ENCODE results near the gene POC1A. TPM values are rescaled to one million over a fixed set of nuclear protein-coding genes. Genes with fewer than 3 reads are reported as not detected.

POC1A gene
- total and polyA plus RNA-seq, 2 experiments from 2014 or later, result 19.1 to 26.7 TPM

DNA sequence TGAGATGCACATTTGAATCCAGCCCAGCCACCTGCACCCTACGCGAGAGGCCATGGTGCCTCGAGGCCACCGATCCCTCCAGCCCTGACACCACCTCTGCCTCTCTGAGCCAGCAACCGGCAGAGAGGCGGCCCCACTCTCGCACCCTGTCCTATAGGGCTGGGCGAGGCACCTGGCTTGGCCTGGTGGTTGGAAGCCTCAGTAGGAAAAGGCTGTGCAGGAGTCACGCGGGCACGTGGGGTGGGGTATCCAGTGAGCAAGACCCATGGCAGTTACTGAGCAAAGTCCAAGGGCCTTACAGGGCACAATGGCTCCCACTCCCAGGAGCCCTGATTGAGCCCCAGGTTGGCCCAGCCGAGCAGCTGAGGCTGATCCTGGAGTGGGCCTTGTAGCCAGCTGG, 85.5 kb downstream of the POC1A start:
- Mint-ChIP-seq H3K36me3 (ENCODE audit: low read depth) (peaks cover 3% of the 10 kb centered on the region; the same call in 2 of the 3 replicates), H3K9me3 (no peaks in the 10 kb centered on the region), H3K4me1 (no peaks in the 10 kb centered on the region), H3K27ac (no peak overlapping the region), H3K27me3 (ENCODE audit: insufficient read depth, low read depth, poor library complexity) (peaks cover 12% of the 10 kb centered on the region), H3K4me3 (no peak overlapping the region)
- Histone ChIP-seq H4K20me1 (replicated peaks; ENCODE audit: insufficient read depth) (no peaks in the 10 kb centered on the region), H3K4me3 (no peak overlapping the region), H2AFZ (no peak overlapping the region), H3K9me2 (ENCODE audit: insufficient read depth) (no peaks in the 10 kb centered on the region), H3K27me3 (ENCODE audit: insufficient read depth) (no peaks in the 10 kb centered on the region), H3K79me2 (replicated peaks; ENCODE audit: insufficient read depth) (no peaks in the 10 kb centered on the region), H3F3A (replicated peaks; ENCODE audit: low read depth) (no peaks in the 10 kb centered on the region), H3K4me2 (no peak overlapping the region), H3K36me3 (ENCODE audit: insufficient read depth) (no peaks in the 10 kb centered on the region; the same call in 1 of the 2 replicates), H3K27ac (ENCODE audit: low read depth) (no peak overlapping the region), H3K4me1 (ENCODE audit: insufficient read depth) (no peaks in the 10 kb centered on the region)
- TF ChIP-seq, protein P1, sequence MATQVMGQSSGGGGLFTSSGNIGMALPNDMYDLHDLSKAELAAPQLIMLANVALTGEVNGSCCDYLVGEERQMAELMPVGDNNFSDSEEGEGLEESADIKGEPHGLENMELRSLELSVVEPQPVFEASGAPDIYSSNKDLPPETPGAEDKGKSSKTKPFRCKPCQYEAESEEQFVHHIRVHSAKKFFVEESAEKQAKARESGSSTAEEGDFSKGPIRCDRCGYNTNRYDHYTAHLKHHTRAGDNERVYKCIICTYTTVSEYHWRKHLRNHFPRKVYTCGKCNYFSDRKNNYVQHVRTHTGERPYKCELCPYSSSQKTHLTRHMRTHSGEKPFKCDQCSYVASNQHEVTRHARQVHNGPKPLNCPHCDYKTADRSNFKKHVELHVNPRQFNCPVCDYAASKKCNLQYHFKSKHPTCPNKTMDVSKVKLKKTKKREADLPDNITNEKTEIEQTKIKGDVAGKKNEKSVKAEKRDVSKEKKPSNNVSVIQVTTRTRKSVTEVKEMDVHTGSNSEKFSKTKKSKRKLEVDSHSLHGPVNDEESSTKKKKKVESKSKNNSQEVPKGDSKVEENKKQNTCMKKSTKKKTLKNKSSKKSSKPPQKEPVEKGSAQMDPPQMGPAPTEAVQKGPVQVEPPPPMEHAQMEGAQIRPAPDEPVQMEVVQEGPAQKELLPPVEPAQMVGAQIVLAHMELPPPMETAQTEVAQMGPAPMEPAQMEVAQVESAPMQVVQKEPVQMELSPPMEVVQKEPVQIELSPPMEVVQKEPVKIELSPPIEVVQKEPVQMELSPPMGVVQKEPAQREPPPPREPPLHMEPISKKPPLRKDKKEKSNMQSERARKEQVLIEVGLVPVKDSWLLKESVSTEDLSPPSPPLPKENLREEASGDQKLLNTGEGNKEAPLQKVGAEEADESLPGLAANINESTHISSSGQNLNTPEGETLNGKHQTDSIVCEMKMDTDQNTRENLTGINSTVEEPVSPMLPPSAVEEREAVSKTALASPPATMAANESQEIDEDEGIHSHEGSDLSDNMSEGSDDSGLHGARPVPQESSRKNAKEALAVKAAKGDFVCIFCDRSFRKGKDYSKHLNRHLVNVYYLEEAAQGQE (IDR thresholded peaks at IDR 0.05; ENCODE audit: unreplicated experiment), result no peak
- TF ChIP-seq STAT1 (IDR thresholded peaks at IDR 0.05; ENCODE audit: unreplicated experiment), result no peak
- TF ChIP-seq CREB1 (CRISPR knock-in tag; IDR thresholded peaks at IDR 0.05; ENCODE audit: low read depth), result no peak
- TF ChIP-seq POLR2AphosphoS5 (IDR thresholded peaks at IDR 0.05; ENCODE audit: low read depth), result no peak
- TF ChIP-seq JUNB (IDR thresholded peaks at IDR 0.05; ENCODE audit: unreplicated experiment), result no peak
- no peak for TF ChIP-seq EZH2 (IDR thresholded peaks at IDR 0.05; ENCODE audit: low read depth, unreplicated experiment)
- TF ChIP-seq ZNF331 (CRISPR knock-in tag; IDR thresholded peaks at IDR 0.05; ENCODE audit: low read depth), result no peak
- no peak for TF ChIP-seq ZNF114 (CRISPR knock-in tag; IDR thresholded peaks at IDR 0.05)
- no peak for TF ChIP-seq NANOG (IDR thresholded peaks at IDR 0.05; ENCODE audit: borderline replicate concordance)
- TF ChIP-seq, protein P2, sequence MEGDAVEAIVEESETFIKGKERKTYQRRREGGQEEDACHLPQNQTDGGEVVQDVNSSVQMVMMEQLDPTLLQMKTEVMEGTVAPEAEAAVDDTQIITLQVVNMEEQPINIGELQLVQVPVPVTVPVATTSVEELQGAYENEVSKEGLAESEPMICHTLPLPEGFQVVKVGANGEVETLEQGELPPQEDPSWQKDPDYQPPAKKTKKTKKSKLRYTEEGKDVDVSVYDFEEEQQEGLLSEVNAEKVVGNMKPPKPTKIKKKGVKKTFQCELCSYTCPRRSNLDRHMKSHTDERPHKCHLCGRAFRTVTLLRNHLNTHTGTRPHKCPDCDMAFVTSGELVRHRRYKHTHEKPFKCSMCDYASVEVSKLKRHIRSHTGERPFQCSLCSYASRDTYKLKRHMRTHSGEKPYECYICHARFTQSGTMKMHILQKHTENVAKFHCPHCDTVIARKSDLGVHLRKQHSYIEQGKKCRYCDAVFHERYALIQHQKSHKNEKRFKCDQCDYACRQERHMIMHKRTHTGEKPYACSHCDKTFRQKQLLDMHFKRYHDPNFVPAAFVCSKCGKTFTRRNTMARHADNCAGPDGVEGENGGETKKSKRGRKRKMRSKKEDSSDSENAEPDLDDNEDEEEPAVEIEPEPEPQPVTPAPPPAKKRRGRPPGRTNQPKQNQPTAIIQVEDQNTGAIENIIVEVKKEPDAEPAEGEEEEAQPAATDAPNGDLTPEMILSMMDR (conservative IDR thresholded peaks at IDR 0.05; ENCODE audit: low read depth in 2 of 2), result no peak
- TF ChIP-seq, protein P3, sequence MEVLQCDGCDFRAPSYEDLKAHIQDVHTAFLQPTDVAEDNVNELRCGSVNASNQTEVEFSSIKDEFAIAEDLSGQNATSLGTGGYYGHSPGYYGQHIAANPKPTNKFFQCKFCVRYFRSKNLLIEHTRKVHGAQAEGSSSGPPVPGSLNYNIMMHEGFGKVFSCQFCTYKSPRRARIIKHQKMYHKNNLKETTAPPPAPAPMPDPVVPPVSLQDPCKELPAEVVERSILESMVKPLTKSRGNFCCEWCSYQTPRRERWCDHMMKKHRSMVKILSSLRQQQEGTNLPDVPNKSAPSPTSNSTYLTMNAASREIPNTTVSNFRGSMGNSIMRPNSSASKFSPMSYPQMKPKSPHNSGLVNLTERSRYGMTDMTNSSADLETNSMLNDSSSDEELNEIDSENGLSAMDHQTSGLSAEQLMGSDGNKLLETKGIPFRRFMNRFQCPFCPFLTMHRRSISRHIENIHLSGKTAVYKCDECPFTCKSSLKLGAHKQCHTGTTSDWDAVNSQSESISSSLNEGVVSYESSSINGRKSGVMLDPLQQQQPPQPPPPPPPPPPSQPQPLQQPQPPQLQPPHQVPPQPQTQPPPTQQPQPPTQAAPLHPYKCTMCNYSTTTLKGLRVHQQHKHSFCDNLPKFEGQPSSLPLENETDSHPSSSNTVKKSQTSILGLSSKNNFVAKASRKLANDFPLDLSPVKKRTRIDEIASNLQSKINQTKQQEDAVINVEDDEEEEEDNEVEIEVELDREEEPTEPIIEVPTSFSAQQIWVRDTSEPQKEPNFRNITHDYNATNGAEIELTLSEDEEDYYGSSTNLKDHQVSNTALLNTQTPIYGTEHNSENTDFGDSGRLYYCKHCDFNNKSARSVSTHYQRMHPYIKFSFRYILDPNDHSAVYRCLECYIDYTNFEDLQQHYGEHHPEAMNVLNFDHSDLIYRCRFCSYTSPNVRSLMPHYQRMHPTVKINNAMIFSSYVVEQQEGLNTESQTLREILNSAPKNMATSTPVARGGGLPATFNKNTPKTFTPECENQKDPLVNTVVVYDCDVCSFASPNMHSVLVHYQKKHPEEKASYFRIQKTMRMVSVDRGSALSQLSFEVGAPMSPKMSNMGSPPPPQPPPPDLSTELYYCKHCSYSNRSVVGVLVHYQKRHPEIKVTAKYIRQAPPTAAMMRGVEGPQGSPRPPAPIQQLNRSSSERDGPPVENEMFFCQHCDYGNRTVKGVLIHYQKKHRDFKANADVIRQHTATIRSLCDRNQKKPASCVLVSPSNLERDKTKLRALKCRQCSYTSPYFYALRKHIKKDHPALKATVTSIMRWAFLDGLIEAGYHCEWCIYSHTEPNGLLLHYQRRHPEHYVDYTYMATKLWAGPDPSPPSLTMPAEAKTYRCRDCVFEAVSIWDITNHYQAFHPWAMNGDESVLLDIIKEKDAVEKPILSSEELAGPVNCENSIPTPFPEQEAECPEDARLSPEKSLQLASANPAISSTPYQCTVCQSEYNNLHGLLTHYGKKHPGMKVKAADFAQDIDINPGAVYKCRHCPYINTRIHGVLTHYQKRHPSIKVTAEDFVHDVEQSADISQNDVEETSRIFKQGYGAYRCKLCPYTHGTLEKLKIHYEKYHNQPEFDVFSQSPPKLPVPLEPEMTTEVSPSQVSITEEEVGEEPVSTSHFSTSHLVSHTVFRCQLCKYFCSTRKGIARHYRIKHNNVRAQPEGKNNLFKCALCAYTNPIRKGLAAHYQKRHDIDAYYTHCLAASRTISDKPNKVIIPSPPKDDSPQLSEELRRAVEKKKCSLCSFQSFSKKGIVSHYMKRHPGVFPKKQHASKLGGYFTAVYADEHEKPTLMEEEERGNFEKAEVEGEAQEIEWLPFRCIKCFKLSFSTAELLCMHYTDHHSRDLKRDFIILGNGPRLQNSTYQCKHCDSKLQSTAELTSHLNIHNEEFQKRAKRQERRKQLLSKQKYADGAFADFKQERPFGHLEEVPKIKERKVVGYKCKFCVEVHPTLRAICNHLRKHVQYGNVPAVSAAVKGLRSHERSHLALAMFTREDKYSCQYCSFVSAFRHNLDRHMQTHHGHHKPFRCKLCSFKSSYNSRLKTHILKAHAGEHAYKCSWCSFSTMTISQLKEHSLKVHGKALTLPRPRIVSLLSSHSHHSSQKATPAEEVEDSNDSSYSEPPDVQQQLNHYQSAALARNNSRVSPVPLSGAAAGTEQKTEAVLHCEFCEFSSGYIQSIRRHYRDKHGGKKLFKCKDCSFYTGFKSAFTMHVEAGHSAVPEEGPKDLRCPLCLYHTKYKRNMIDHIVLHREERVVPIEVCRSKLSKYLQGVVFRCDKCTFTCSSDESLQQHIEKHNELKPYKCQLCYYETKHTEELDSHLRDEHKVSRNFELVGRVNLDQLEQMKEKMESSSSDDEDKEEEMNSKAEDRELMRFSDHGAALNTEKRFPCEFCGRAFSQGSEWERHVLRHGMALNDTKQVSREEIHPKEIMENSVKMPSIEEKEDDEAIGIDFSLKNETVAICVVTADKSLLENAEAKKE (CRISPR knock-in tag; IDR thresholded peaks at IDR 0.05), result no peak
- TF ChIP-seq EZH2phosphoT487 (IDR thresholded peaks at IDR 0.05; ENCODE audit: unreplicated experiment), result no peak
- TF ChIP-seq ETS1 (IDR thresholded peaks at IDR 0.05), result no peak
- DNase-seq (ENCODE audit: low spot score), result no peak
- ATAC-seq, result no peak

Measured in GM23338 (cell line).